Dendritic cell treated with granulocyte-macrophage colony-stimulating factor and Interleukin-4, amounts not matched to agents 40 ng/mL and 50 ng/mL, for 4 days (primary cell): ENCODE measurements around the gene MTFR1L.

Experiments
- H3K27ac Mint-ChIP-seq: one replicate; pipeline ENCODE4 v1.8.0; 2022; ENCODE audit warnings: mild to moderate bottlenecking, mixed read lengths
- H3K27me3 Mint-ChIP-seq: one replicate; pipeline ENCODE4 v1.8.0; 2022; ENCODE audit warnings: mild to moderate bottlenecking, mixed read lengths
- H3K36me3 Mint-ChIP-seq: one replicate; pipeline ENCODE4 v1.8.0; 2022; ENCODE audit warnings: low read depth, mixed read lengths
- H3K4me1 Mint-ChIP-seq: one replicate; pipeline ENCODE4 v1.8.0; 2022; ENCODE audit warnings: low read depth, mixed read lengths
- H3K4me3 Mint-ChIP-seq: one replicate; pipeline ENCODE4 v1.8.0; 2022; ENCODE audit warnings: mild to moderate bottlenecking, moderate library complexity, mixed read lengths
- H3K9me3 Mint-ChIP-seq: one replicate; pipeline ENCODE4 v1.8.0; 2022; ENCODE audit warnings: mixed read lengths
- intact Hi-C: fragments of 100-400 bp; cut with micrococcal nuclease; formaldehyde crosslinking; loops from one replicate; pipeline ENCODE4 v1.15.0; 2022

MTFR1L gene

DNA sequence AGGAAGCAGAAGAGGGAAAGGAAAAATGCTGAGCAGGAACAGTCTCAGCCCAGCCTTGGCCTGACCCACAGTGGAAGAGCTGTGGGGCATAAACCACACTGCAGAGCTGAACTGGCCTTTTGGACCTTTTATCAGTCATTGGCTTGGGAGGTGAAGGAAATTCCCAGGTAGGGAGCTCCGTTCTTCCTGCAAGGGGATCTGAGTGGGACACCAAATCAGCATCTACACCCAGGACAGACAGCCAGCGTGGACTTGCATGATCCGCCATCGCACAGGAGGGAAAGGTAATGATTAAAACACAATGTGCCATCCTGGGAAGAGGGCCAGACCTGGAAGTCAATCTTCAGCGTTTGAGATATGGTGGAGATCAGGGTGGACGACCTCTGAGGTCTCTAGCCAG lies 1.2 kb upstream of the MTFR1L start:
- Mint-ChIP-seq H3K36me3 (peaks cover 63% of the 10 kb centered on the region), H3K4me3 (peak overlapping the region; percentile 87), H3K4me1 (peaks cover 46% of the 10 kb centered on the region), H3K9me3 (no peaks in the 10 kb centered on the region), H3K27me3 (no peaks in the 10 kb centered on the region), H3K27ac (peak overlapping the region; percentile 82)
- intact Hi-C loops = no loop called here

- intact Hi-C loops = loop anchor here (1.0 to 5.0 kb wide), 2 partner anchors 39 to 177 kb away; partner anchors contain the start of genes AUNIP and PAFAH2
- no peaks in the 10 kb centered on the region for H3K9me3 Mint-ChIP-seq
- peaks cover 57% of the 10 kb centered on the region for H3K36me3 Mint-ChIP-seq
- peak overlapping the region; percentile 87 for H3K4me3 Mint-ChIP-seq
- peak overlapping the region; percentile 82 for H3K27ac Mint-ChIP-seq
- no peaks in the 10 kb centered on the region for H3K27me3 Mint-ChIP-seq
- H3K4me1 Mint-ChIP-seq = peaks cover 53% of the 10 kb centered on the region
These were observed 725 bp downstream of the MTFR1L start for GRCh38 chr1:25820247-25821111.

DNA sequence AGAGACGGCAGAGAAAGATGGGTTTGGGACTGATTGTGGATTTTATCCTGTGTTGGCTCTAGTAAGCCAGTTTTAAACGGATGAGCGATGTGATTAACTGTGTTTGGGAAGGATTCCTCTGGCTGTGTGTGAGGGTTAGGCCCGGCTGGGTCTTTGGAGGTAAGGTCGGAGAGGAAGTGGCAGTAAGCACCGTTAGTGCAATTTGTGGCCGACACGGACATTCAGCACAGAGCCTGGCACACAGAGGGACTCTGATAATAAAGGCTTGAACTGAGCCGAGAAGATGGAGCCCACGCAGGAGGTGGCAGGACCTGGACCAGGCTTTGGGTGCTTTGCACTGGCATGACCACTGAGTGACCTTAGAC lies 1.3 kb downstream of the MTFR1L start:
- intact Hi-C loops = loop anchor here (5.0 kb wide), 1 partner anchor 176 kb away; the partner anchor contains the start of gene PAFAH2
- H3K27me3 Mint-ChIP-seq = no peaks in the 10 kb centered on the region
- peak overlapping the region; percentile 82 for H3K27ac Mint-ChIP-seq
- H3K9me3 Mint-ChIP-seq = no peaks in the 10 kb centered on the region
- peak overlapping the region; percentile 87 for H3K4me3 Mint-ChIP-seq
- peaks cover 57% of the 10 kb centered on the region for H3K36me3 Mint-ChIP-seq
- H3K4me1 Mint-ChIP-seq = peaks cover 53% of the 10 kb centered on the region

DNA sequence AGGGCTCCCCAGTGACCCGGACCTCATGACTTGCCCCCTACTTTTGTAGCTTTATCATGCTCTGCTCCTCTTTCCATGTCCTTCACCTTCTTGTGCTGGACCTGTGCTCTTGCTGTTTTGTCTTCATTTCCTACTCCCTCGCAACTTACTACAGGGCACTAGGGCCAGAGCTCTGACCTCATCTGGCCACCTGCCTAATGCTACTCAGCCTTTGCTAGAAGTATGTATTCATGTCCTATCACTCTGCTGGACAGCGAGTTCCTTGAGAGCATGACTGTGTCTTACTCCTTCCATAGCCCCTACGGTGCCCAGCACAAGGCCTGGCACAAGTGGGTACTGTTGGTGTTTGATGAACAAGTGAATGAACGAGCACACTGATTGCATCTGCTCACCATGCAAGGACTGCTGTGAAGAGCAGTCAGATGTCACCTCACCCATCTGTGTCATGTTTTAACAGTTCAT lies 1.9 kb downstream of the MTFR1L start:
- Mint-ChIP-seq H3K27me3 (no peaks in the 10 kb centered on the region), H3K36me3 (peaks cover 57% of the 10 kb centered on the region), H3K4me3 (peak overlapping the region; percentile 87), H3K4me1 (peaks cover 49% of the 10 kb centered on the region), H3K9me3 (no peaks in the 10 kb centered on the region), H3K27ac (peak overlapping the region; percentile 82)
- intact Hi-C loops = loop anchor here (5.0 kb wide), 1 partner anchor 176 kb away; the partner anchor contains the start of gene PAFAH2

DNA sequence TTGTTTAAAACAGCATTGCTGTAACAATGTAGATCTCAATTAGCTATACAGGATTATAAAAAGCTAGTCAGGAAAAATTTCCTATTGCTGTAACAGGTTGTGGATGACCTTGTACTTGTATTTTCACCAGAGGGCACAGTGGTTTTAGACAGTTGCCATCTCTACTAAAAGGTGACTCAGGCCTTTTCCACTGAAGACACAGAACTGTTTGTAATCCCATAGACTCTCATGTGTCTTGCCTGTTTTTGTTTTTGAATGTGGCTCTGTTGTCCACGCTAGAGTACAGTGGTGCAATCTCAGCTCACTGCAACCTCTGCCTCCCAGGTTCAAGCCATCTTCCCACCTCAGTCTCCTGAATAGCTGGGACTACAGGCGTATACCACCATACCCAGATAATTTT lies 5.9 kb downstream of the MTFR1L start:
- H3K4me1 Mint-ChIP-seq = peaks cover 22% of the 10 kb centered on the region
- H3K27ac Mint-ChIP-seq = no peak overlapping the region
- intact Hi-C loops = no loop called here
- H3K36me3 Mint-ChIP-seq = peaks cover 80% of the 10 kb centered on the region
- no peaks in the 10 kb centered on the region for H3K27me3 Mint-ChIP-seq
- H3K4me3 Mint-ChIP-seq = no peak overlapping the region
- no peaks in the 10 kb centered on the region for H3K9me3 Mint-ChIP-seq

- no peak overlapping the region for H3K4me3 Mint-ChIP-seq
- no peaks in the 10 kb centered on the region for H3K9me3 Mint-ChIP-seq
- intact Hi-C loops = no loop called here
- H3K36me3 Mint-ChIP-seq = peaks cover 82% of the 10 kb centered on the region
- H3K27me3 Mint-ChIP-seq = no peaks in the 10 kb centered on the region
- no peak overlapping the region for H3K27ac Mint-ChIP-seq
- peaks cover 17% of the 10 kb centered on the region for H3K4me1 Mint-ChIP-seq
These were observed 6.8 kb downstream of the MTFR1L start for GRCh38 chr1:25826571-25826970.

DNA sequence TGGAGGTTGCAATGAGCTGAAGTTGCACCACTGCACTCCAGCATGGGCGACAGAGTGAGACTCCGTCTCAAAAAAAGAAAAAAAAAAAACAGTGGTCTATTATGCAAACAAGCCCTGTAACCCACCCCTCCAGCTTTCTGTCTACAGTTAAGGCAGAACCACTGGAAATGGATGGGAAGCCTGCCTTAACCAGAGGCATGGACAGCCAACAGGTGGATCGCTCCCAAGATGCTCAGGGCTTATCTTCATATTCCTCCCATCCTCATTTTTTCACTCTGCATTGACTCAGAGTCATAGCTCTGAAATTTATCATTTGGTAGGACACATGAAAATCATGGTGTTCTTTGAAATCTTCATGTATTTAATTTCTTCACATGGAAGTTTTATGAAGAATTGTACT lies 8.7 kb downstream of the MTFR1L start:
- no peaks in the 10 kb centered on the region for H3K9me3 Mint-ChIP-seq
- H3K4me1 Mint-ChIP-seq = peaks cover 13% of the 10 kb centered on the region
- H3K27ac Mint-ChIP-seq = no peak overlapping the region
- intact Hi-C loops = no loop called here
- H3K4me3 Mint-ChIP-seq = no peak overlapping the region
- H3K36me3 Mint-ChIP-seq = peaks cover 91% of the 10 kb centered on the region
- H3K27me3 Mint-ChIP-seq = no peaks in the 10 kb centered on the region

- Mint-ChIP-seq H3K4me1 (peaks cover 13% of the 10 kb centered on the region), H3K4me3 (no peak overlapping the region), H3K9me3 (no peaks in the 10 kb centered on the region), H3K27ac (no peak overlapping the region), H3K27me3 (no peaks in the 10 kb centered on the region), H3K36me3 (peaks cover 91% of the 10 kb centered on the region)
- intact Hi-C loops = no loop called here
These were observed 9.3 kb downstream of the MTFR1L start for GRCh38 chr1:25829046-25829445.

DNA sequence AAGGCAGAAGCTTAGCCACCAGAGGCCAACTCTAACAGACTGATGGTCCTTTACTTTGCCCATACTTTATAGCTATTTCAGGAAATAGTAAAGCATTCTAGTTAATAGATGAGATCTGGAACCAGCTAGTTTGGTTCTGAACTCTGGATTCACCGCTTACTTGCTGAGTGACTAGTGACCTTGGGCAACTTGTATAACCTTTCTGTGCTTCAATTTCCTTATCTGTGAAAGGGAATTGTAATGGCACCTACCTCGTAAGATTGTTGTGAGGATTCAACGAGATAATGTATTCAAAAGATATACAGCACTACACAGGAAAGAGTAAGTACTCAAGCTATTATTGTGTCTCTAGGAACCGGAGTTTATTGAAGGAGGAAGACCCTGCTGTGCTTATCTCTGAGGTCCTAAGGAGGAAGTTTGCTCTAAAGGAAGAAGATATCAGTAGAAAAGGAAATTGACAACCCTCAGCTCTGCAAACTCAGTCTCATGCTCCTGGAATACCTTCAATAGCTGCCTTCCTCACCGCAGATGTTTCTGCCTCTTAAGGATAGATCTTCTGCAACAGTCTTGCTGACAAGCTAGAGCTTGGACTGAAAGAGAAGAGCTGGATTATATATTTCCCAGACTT lies 11.9 kb downstream of the MTFR1L start:
- Mint-ChIP-seq H3K4me3 (no peak overlapping the region), H3K4me1 (peaks cover 6% of the 10 kb centered on the region), H3K27ac (no peak overlapping the region), H3K36me3 (peaks cover 91% of the 10 kb centered on the region), H3K27me3 (no peaks in the 10 kb centered on the region), H3K9me3 (no peaks in the 10 kb centered on the region)
- intact Hi-C loops = no loop called here

GRCh38 chr1:25832336-25833037 lies 12.7 kb downstream of the MTFR1L start:
- H3K9me3 Mint-ChIP-seq = no peaks in the 10 kb centered on the region
- H3K4me1 Mint-ChIP-seq = peaks cover 6% of the 10 kb centered on the region
- peaks cover 83% of the 10 kb centered on the region for H3K36me3 Mint-ChIP-seq
- intact Hi-C loops = no loop called here
- H3K27ac Mint-ChIP-seq = no peak overlapping the region
- no peak overlapping the region for H3K4me3 Mint-ChIP-seq
- no peaks in the 10 kb centered on the region for H3K27me3 Mint-ChIP-seq

- H3K27me3 Mint-ChIP-seq = no peaks in the 10 kb centered on the region
- no peaks in the 10 kb centered on the region for H3K9me3 Mint-ChIP-seq
- no peak overlapping the region for H3K27ac Mint-ChIP-seq
- peaks cover 77% of the 10 kb centered on the region for H3K36me3 Mint-ChIP-seq
- H3K4me1 Mint-ChIP-seq = peaks cover 6% of the 10 kb centered on the region
- intact Hi-C loops = no loop called here
- H3K4me3 Mint-ChIP-seq = no peak overlapping the region
These were observed 13.4 kb downstream of the MTFR1L start for GRCh38 chr1:25833158-25833557.

DNA sequence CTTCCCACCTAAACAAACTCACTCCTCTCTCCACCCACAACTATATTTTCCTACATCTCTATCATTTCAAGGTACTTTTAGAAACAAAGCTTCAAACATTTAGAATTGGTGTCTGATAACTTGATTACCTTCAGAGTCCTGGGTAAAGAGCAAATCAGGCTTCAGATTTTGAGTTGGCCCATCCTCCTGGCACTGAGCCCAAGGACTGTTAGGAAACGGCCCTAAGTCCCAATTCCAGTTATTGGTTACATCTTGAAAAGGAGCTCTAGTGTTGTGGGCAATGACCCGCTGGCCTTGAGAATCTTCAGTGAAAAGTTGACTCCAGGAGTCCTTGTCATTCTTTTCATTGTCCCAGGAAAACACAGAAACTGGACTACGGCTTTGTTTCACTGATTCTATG lies 15.1 kb downstream of the MTFR1L start:
- Mint-ChIP-seq H3K27ac (no peak overlapping the region), H3K4me3 (no peak overlapping the region), H3K9me3 (no peaks in the 10 kb centered on the region), H3K27me3 (no peaks in the 10 kb centered on the region), H3K4me1 (peaks cover 6% of the 10 kb centered on the region), H3K36me3 (peaks cover 61% of the 10 kb centered on the region)
- intact Hi-C loops = no loop called here

DNA sequence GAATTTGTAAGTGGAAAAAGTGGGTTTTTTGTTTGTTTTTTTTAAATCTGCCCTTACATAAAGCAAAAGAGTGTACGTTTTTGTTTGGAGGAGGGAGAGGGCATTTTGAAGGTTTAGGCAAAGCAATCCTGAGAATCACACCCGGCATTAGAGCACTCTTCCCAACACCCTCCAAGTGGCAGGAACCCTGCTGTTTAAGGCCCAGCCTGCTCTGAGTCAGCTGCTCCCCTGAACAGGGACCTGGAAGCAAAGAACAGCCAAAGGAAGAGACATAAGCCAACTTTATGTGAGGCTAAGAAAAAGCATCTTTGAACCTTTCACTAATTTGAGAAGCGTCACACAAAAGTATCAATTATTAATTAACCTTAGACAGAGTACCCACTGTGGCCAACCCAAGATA lies 16.9 kb downstream of the MTFR1L start:
- H3K4me1 Mint-ChIP-seq = no peaks in the 10 kb centered on the region
- no peak overlapping the region for H3K4me3 Mint-ChIP-seq
- intact Hi-C loops = no loop called here
- H3K27ac Mint-ChIP-seq = no peak overlapping the region
- H3K36me3 Mint-ChIP-seq = peaks cover 43% of the 10 kb centered on the region
- no peaks in the 10 kb centered on the region for H3K27me3 Mint-ChIP-seq
- H3K9me3 Mint-ChIP-seq = no peaks in the 10 kb centered on the region
